Cardiac muscle cell (in vitro differentiated cells and primary cell): ENCODE data around the gene CAMKMT. TPM values are rescaled to one million over a fixed set of nuclear protein-coding genes. Genes with fewer than 3 reads are reported as not detected.

ENCODE experiments used
- DNase-seq, 2 donors: peaks; one replicate each; pipeline versions ENCODE4 v3.0.0 to v3.0.0-alpha.2; 2010 to 2017; ENCODE audit warnings: low read depth in 1 of 2, low spot score in 1 of 2
- H3K27ac ChIP-seq: fragments of 200-600 bp; sonication (generic); 2 replicates; pipeline ENCODE4 v1.5.1; 2016
- H3K27me3 ChIP-seq: fragments of 200-600 bp; sonication (generic); 2 replicates; pipeline ENCODE4 v1.6.0; 2016; ENCODE audit warnings: control low read depth
- H3K36me3 ChIP-seq: fragments of 200-600 bp; sonication (generic); 2 replicates; pipeline ENCODE4 v1.5.1; 2016; ENCODE audit warnings: control low read depth
- H3K4me1 ChIP-seq: fragments of 200-600 bp; sonication (generic); 2 replicates; pipeline ENCODE4 v1.8.1; 2017; ENCODE audit warnings: low read depth, mild to moderate bottlenecking, mixed run types
- H3K4me3 ChIP-seq: fragments of 200-600 bp; sonication (generic); 2 replicates; pipeline ENCODE4 v1.5.1; 2016; ENCODE audit warnings: mild to moderate bottlenecking
- H3K9me3 ChIP-seq: fragments of 200-600 bp; sonication (generic); 2 replicates; pipeline ENCODE4 v1.5.1; 2017; ENCODE audit warnings: low read depth, mild to moderate bottlenecking, control low read depth
- polyA plus RNA-seq: library from polyadenylated mRNA; unstranded; fragments of >200 nt; fragmentation: Nextera tagmentation; extraction: Ambion mirVana; gene quantifications from 2 replicates; pipeline ENCODE4 v1.2.1, GENCODE V29; 2016
- total RNA-seq: library from RNA; depleted of rRNA; stranded (reverse); fragments of >200 nt; gene quantifications from 2 replicates; pipeline ENCODE4 v1.2.3, GENCODE V29; 2016
- TF ChIP-seq, protein P1 (sequence below): IDR thresholded peaks from 2 replicates; pipeline ENCODE4 v1.5.1; 2012; ENCODE audit warnings: low read depth, mild to moderate bottlenecking, low read length

CAMKMT gene
- total and polyA plus RNA-seq, 2 experiments from 2014 or later: 16.9 to 20.6 TPM

GRCh38 chr2:44674473-44675284, 312.9 kb downstream of the CAMKMT start:
- DNase-seq: no peak
- Histone ChIP-seq H3K27me3 (peaks cover 73% of the 10 kb centered on the region), H3K36me3 (no peaks in the 10 kb centered on the region), H3K4me3 (no peak overlapping the region), H3K4me1 (peaks cover 3% of the 10 kb centered on the region), H3K9me3 (no peaks in the 10 kb centered on the region), H3K27ac (no peak overlapping the region)
- TF ChIP-seq, protein P1, sequence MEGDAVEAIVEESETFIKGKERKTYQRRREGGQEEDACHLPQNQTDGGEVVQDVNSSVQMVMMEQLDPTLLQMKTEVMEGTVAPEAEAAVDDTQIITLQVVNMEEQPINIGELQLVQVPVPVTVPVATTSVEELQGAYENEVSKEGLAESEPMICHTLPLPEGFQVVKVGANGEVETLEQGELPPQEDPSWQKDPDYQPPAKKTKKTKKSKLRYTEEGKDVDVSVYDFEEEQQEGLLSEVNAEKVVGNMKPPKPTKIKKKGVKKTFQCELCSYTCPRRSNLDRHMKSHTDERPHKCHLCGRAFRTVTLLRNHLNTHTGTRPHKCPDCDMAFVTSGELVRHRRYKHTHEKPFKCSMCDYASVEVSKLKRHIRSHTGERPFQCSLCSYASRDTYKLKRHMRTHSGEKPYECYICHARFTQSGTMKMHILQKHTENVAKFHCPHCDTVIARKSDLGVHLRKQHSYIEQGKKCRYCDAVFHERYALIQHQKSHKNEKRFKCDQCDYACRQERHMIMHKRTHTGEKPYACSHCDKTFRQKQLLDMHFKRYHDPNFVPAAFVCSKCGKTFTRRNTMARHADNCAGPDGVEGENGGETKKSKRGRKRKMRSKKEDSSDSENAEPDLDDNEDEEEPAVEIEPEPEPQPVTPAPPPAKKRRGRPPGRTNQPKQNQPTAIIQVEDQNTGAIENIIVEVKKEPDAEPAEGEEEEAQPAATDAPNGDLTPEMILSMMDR: no peak

GRCh38 chr2:44676379-44676778, 314.6 kb downstream of the CAMKMT start:
- Histone ChIP-seq H3K9me3 (no peaks in the 10 kb centered on the region), H3K27ac (no peak overlapping the region), H3K4me1 (peaks cover 16% of the 10 kb centered on the region), H3K4me3 (no peak overlapping the region), H3K27me3 (peaks cover 71% of the 10 kb centered on the region), H3K36me3 (no peaks in the 10 kb centered on the region)
- no peak for DNase-seq
- TF ChIP-seq, protein P1: no peak

DNA sequence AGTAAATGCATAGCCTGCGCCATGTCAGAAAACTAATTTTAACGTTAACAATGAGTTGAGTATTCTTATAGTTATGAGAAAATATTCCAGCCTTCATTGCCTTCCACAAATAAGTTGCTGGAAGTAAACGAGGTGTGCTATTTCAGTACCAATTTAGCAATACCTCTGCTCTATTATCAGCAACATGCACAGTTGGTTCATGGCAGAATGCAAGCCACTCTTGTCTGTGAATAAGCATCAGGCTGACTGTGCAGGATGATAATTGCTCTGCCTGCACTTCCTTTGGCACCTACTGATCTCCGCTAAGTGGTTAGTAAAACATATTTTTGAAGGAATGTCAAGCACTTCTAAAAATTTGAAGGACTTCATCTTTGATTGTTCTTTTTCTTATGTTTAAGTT, 317.8 kb downstream of the CAMKMT start:
- Histone ChIP-seq H3K9me3 (no peaks in the 10 kb centered on the region), H3K4me3 (no peak overlapping the region), H3K4me1 (peaks cover 20% of the 10 kb centered on the region), H3K27ac (no peak overlapping the region), H3K36me3 (no peaks in the 10 kb centered on the region), H3K27me3 (peaks cover 45% of the 10 kb centered on the region)
- TF ChIP-seq, protein P1: no peak
- DNase-seq: no peak

DNA sequence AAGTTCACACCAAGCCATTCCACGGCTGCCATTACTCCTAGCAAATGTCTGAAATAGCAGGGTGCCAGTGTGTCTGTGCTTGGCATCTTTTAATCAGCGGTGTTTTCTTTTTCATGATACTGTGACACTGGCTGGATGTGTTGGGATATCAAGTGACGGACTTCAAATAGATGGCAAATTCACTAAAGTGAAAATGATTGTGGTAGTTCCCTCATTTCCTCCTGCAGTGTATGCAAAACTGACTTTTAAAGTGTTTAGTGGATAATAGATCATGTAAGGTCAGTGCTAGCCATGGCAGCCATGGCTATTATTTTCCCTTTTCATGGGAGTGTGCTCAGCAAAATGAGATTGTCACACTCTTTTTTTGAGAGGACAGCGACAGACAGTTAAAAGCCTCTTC, 318.2 kb downstream of the CAMKMT start:
- TF ChIP-seq, protein P1: no peak
- Histone ChIP-seq H3K4me3 (no peak overlapping the region), H3K36me3 (no peaks in the 10 kb centered on the region), H3K4me1 (peaks cover 20% of the 10 kb centered on the region), H3K27ac (no peak overlapping the region), H3K9me3 (no peaks in the 10 kb centered on the region), H3K27me3 (peaks cover 40% of the 10 kb centered on the region)
- no peak for DNase-seq

DNA sequence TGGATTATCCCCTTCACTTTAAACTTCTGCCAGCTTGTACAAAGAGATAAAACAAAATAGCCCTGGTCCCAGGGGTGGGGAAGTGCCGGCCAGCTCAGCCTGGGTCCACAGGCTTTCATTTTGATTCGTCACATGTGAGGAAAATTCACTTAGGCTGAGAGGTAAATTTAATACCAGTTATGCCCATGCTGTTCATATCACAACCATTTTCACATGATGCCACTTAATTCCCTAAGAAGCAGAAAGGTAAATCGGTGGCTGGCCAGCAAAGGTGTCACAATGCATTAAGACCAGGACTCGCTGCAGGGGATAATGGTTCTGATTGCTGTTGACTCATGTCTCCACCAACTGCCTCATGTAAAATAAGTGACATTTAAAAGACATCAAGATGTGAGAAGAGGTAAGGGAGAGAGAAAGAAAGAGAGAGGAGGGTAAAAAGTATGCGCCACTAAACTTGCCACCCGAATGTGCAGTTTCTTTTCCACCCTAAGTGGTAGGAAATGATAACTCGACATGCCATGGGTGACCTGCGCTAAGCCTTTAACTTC, 318.8 kb downstream of the CAMKMT start:
- Histone ChIP-seq H3K36me3 (no peaks in the 10 kb centered on the region), H3K4me3 (no peak overlapping the region), H3K27me3 (peaks cover 35% of the 10 kb centered on the region), H3K27ac (no peak overlapping the region), H3K4me1 (peaks cover 20% of the 10 kb centered on the region), H3K9me3 (no peaks in the 10 kb centered on the region)
- TF ChIP-seq, protein P1: no peak
- no peak for DNase-seq
